Endothelial cell of umbilical vein (primary cell): ENCODE measurements around the gene VCL. TPM values are rescaled to one million over a fixed set of nuclear protein-coding genes. Genes with fewer than 3 reads are reported as not detected.

Source experiments
- BruUV-seq: library from RNA; stranded (reverse); fragments of 400-500 nt; replicated peaks from 2 replicates; lab custom pipeline; 2021; lab: Mats Ljungman, UMichigan
- CTCF ChIA-PET: fragments of 300-600, 350-600 bp; sonication (Branson Sonifier 250); formaldehyde crosslinking; loops from one replicate; lab custom pipeline; 2021; ENCODE audit warnings: antibody characterized with exemption, inconsistent platforms; lab: Charles Lee
- POLR2A ChIA-PET: fragments of 300-600, 350-600 bp; sonication (Branson Sonifier 250); formaldehyde crosslinking; loops from one replicate; lab custom pipeline; 2021; ENCODE audit warnings: antibody characterized with exemption, inconsistent platforms; lab: Charles Lee
- DNase-seq: peaks from one replicate; pipeline ENCODE4 v3.0.0-alpha.2; 2011; ENCODE audit warnings: low read depth, low spot score
- FAIRE-seq: peaks from 2 replicates; lab custom pipeline; 2011; peaks lifted over from hg19 to GRCh38; lab: Jason Lieb, UNC
- H2AFZ ChIP-seq: 2 replicates; pipeline ENCODE4 v1.6.0; 2012; ENCODE audit warnings: low read depth, low read length, control low read depth, inconsistent platforms
- H3K27ac ChIP-seq: 2 replicates; pipeline ENCODE4 v1.5.1; 2011; ENCODE audit warnings: low read depth, mild to moderate bottlenecking, control low read depth, low read length, moderate library complexity; ENCODE audit not compliant: insufficient read depth
- H3K27me3 ChIP-seq, 2 experiments: 2 replicates each; pipeline versions ENCODE4 v1.6.0 to v1.6.1; 2011; ENCODE audit warnings: low read length in 2 of 2, mixed read lengths in 1 of 2; ENCODE audit not compliant: control insufficient read depth in 2 of 2, insufficient read depth in 2 of 2
- H3K36me3 ChIP-seq, 2 experiments: 2 replicates in 1 of 2; 3 replicates in 1 of 2; pipeline ENCODE4 v1.5.1; 2011; ENCODE audit warnings: low read length in 2 of 2, mild to moderate bottlenecking in 1 of 2, moderate library complexity in 1 of 2; ENCODE audit not compliant: control insufficient read depth in 2 of 2, insufficient read depth in 2 of 2; ENCODE audit errors: extremely low read depth in 1 of 2
- H3K4me1 ChIP-seq: 3 replicates; pipeline ENCODE4 v1.5.1; 2011; ENCODE audit warnings: mild to moderate bottlenecking, low read length; ENCODE audit not compliant: control insufficient read depth, insufficient read depth; ENCODE audit errors: extremely low read depth
- H3K4me2 ChIP-seq: 2 replicates; pipeline ENCODE4 v1.6.1; 2011; ENCODE audit warnings: low read length, control low read depth, mixed read lengths; ENCODE audit not compliant: insufficient read depth
- H3K4me3 ChIP-seq, 3 experiments: fragments of 200-600 bp in 1 of 3; sonication (generic), shearing (Covaris generic) in 1 of 3; replicated peaks in 1 of 3; 2 replicates each; pipeline ENCODE4 v1.5.1; 2011 to 2016; ENCODE audit warnings: control low read depth in 3 of 3, low read length in 3 of 3, mild to moderate bottlenecking in 2 of 3, inconsistent platforms in 1 of 3, low read depth in 1 of 3, moderate library complexity in 1 of 3; ENCODE audit not compliant: insufficient read depth in 1 of 3
- H3K79me2 ChIP-seq: 2 replicates; pipeline ENCODE4 v1.6.0; 2012; ENCODE audit warnings: low read length, inconsistent platforms; ENCODE audit not compliant: control insufficient read depth, insufficient read depth
- H3K9ac ChIP-seq: replicated peaks from 2 replicates; pipeline ENCODE3; 2011; ENCODE audit warnings: low read length, control low read depth; ENCODE audit not compliant: insufficient read depth; ENCODE audit errors: extremely low read depth
- H3K9me1 ChIP-seq: replicated peaks from 3 replicates; pipeline ENCODE4 v1.6.0; 2011; ENCODE audit warnings: mild to moderate bottlenecking, low read length; ENCODE audit not compliant: control insufficient read depth, insufficient read depth; ENCODE audit errors: extremely low read depth
- H3K9me3 ChIP-seq: replicated peaks from 2 replicates; pipeline ENCODE4 v1.5.1; 2012; ENCODE audit warnings: low read length, inconsistent platforms; ENCODE audit not compliant: control insufficient read depth, insufficient read depth
- H4K20me1 ChIP-seq: replicated peaks from 2 replicates; pipeline ENCODE3; 2011; ENCODE audit warnings: mild to moderate bottlenecking, low read length; ENCODE audit not compliant: control insufficient read depth, insufficient read depth; ENCODE audit errors: extremely low read depth
- EZH2 ChIP-seq: IDR thresholded peaks from 2 replicates; pipeline ENCODE4 v1.6.1; 2012; ENCODE audit warnings: borderline replicate concordance, low read depth, mild to moderate bottlenecking, moderate library complexity, low read length, inconsistent platforms; ENCODE audit not compliant: severe bottlenecking
- FOS ChIP-seq: IDR thresholded peaks from 2 replicates; pipeline ENCODE4 v1.6.1; 2011; ENCODE audit warnings: mild to moderate bottlenecking, low read length, moderate library complexity, borderline replicate concordance; ENCODE audit not compliant: insufficient read depth
- GATA2 ChIP-seq: IDR thresholded peaks from 2 replicates; pipeline ENCODE4 v1.7.0; 2011; ENCODE audit warnings: low read depth, mild to moderate bottlenecking, moderate library complexity, mixed read lengths, low read length; ENCODE audit not compliant: insufficient read length, insufficient read depth
- JUN ChIP-seq: IDR thresholded peaks from 2 replicates; pipeline ENCODE4 v1.6.1; 2011; ENCODE audit warnings: borderline replicate concordance, low read depth; ENCODE audit not compliant: insufficient read length, insufficient read depth
- MYC ChIP-seq: IDR thresholded peaks from one replicate; pipeline ENCODE4 v1.6.1; 2011; ENCODE audit warnings: mild to moderate bottlenecking, low read depth, low read length
- POLR2A ChIP-seq: IDR thresholded peaks from 2 replicates; pipeline ENCODE4 v1.6.1; 2012; ENCODE audit warnings: low read depth, mild to moderate bottlenecking, control low read depth, low read length
- POLR2AphosphoS5 ChIP-seq: IDR thresholded peaks from 2 replicates; pipeline ENCODE4 v1.6.1; 2012; ENCODE audit warnings: low read depth, mild to moderate bottlenecking, control low read depth, low read length, moderate library complexity; ENCODE audit not compliant: insufficient read depth
- dilution Hi-C: fragments of 300-500 bp; cut with MboI; formaldehyde crosslinking; loops from one replicate; pipeline ENCODE4 v1.15.0; 2019; ENCODE audit warnings: low sequenced_read_pairs; ENCODE audit not compliant: extremely low pct_ligation_motif_present
- intact Hi-C: fragments of 100-400 bp; cut with micrococcal nuclease; formaldehyde crosslinking; loops from one replicate; pipeline ENCODE4 v1.10.0; 2022
- polyA plus RNA-seq, 4 experiments: library from polyadenylated mRNA; depleted of rRNA in 3 of 4; stranded (reverse) in 3 of 4; unstranded in 1 of 4; fragments of >200 nt; gene quantifications; 2 replicates each; pipeline versions ENCODE4 v1.2.1 to v1.2.3, GENCODE V29; 2011 to 2012; ENCODE audit warnings: missing spikeins in 1 of 4
- total RNA-seq: library from RNA; stranded (reverse); gene quantifications from 2 replicates; pipeline ENCODE4 v1.2.3, GENCODE V29; 2021
- TF ChIP-seq, protein P1 (sequence below), 2 donors: IDR thresholded peaks; 1 replicate in 1 of 2; 2 replicates in 1 of 2; pipeline ENCODE4 v1.5.1; 2011; ENCODE audit warnings: low read length in 2 of 2, mild to moderate bottlenecking in 2 of 2, moderate library complexity in 2 of 2, control low read depth in 1 of 2, inconsistent platforms in 1 of 2, low read depth in 1 of 2; ENCODE audit not compliant: insufficient read depth in 1 of 2; ENCODE audit errors: extremely low read depth in 1 of 2
- TF ChIP-seq, protein P2 (sequence below): IDR thresholded peaks from 2 replicates; pipeline ENCODE4 v1.6.1; 2011; ENCODE audit not compliant: insufficient read depth, insufficient read length

VCL gene
- total and polyA plus RNA-seq, 2 donors (not counting 3 experiments of a cell fraction or from before 2014, with no cell fraction given), result 95.4 to 231 TPM

DNA sequence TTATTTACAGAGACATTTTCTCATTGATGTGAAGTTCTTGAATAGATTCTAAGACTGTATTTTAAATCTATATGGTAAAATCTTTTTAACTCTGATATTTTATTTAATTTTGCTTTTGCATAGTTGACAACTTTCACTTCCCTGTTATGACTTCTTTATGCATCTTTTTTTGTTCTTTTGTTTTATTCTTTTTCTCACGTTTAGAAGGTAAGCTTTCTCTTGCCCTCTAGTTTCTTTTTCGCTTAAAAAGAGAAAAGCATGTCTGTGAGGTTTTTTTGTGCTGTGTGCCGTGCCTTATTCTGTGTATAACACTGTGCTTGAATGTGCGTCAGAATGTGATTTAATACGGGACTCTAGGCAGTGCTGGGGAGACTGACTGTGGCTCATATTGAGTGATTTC is 78.0 kb downstream of the VCL start:
- intact Hi-C loops (no loop called here), dilution Hi-C loops (no loop called here)
- DNase-seq (no peak), FAIRE-seq (no peak)
- Histone ChIP-seq H3K79me2 (peaks cover 48% of the 10 kb centered on the region), H3K27ac (no peak overlapping the region), H3K9me1 (no peaks in the 10 kb centered on the region), H3K9me3 (no peaks in the 10 kb centered on the region), H3K4me2 (no peak overlapping the region), H2AFZ (no peak overlapping the region), H3K27me3 (no peaks in the 10 kb centered on the region), H3K4me3 (no peak overlapping the region), H3K9ac (no peak overlapping the region), H4K20me1 (no peaks in the 10 kb centered on the region), H3K36me3 (peaks cover 8 to 18% of the 10 kb centered on the region in 2 experiments), H3K4me1 (peaks cover 70% of the 10 kb centered on the region)
- POLR2A ChIA-PET, result interaction anchor here (0.6 kb wide), 2 partner anchors 48 to 267 kb away, joined by 5 to 6 read pairs; no protein-coding TSS in a partner anchor
- BruUV-seq, result no TSS peak
- TF ChIP-seq FOS (no peak), JUN (no peak), POLR2A (no peak), POLR2AphosphoS5 (no peak), EZH2 (no peak), GATA2 (no peak), MYC (no peak)
- TF ChIP-seq, protein P1, sequence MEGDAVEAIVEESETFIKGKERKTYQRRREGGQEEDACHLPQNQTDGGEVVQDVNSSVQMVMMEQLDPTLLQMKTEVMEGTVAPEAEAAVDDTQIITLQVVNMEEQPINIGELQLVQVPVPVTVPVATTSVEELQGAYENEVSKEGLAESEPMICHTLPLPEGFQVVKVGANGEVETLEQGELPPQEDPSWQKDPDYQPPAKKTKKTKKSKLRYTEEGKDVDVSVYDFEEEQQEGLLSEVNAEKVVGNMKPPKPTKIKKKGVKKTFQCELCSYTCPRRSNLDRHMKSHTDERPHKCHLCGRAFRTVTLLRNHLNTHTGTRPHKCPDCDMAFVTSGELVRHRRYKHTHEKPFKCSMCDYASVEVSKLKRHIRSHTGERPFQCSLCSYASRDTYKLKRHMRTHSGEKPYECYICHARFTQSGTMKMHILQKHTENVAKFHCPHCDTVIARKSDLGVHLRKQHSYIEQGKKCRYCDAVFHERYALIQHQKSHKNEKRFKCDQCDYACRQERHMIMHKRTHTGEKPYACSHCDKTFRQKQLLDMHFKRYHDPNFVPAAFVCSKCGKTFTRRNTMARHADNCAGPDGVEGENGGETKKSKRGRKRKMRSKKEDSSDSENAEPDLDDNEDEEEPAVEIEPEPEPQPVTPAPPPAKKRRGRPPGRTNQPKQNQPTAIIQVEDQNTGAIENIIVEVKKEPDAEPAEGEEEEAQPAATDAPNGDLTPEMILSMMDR (IDR thresholded peaks at IDR 0.05; ENCODE audit: extremely low read depth in 1 of 2, insufficient read depth in 1 of 2, low read depth in 1 of 2, low read length in 2 of 2), result no peak
- TF ChIP-seq, protein P2, sequence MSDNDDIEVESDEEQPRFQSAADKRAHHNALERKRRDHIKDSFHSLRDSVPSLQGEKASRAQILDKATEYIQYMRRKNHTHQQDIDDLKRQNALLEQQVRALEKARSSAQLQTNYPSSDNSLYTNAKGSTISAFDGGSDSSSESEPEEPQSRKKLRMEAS, result no peak
- CTCF ChIA-PET, result interaction anchor here (1.0 to 8.1 kb wide), 6 partner anchors 50 to 196 kb away, joined by 3 to 191 read pairs (median 6); no protein-coding TSS in a partner anchor
